IPS-18a (cell line): ENCODE data around the gene WDR86.

Experiments
- H3K27ac ChIP-seq: one replicate; pipeline ENCODE4 v1.5.1; 2013; ENCODE audit warnings: low read length
- H3K27me3 ChIP-seq: one replicate; pipeline ENCODE4 v1.6.1; 2013; ENCODE audit warnings: mild to moderate bottlenecking, low read length; ENCODE audit not compliant: control insufficient read depth, insufficient read depth
- H3K36me3 ChIP-seq: one replicate; pipeline ENCODE4 v1.6.1; 2013; ENCODE audit warnings: low read depth, low read length; ENCODE audit not compliant: control insufficient read depth
- H3K4me1 ChIP-seq: one replicate; pipeline ENCODE4 v1.6.1; 2013; ENCODE audit warnings: low read depth, low read length; ENCODE audit not compliant: control insufficient read depth
- H3K4me3 ChIP-seq: one replicate; pipeline ENCODE4 v1.5.1; 2013; ENCODE audit warnings: low read length
- H3K9ac ChIP-seq: one replicate; pipeline ENCODE4 v1.6.1; 2013; ENCODE audit warnings: mild to moderate bottlenecking, low read length, moderate library complexity
- H3K9me3 ChIP-seq: one replicate; pipeline ENCODE4 v1.6.1; 2013; ENCODE audit warnings: low read depth, low read length; ENCODE audit not compliant: control insufficient read depth

The WDR86 gene

DNA sequence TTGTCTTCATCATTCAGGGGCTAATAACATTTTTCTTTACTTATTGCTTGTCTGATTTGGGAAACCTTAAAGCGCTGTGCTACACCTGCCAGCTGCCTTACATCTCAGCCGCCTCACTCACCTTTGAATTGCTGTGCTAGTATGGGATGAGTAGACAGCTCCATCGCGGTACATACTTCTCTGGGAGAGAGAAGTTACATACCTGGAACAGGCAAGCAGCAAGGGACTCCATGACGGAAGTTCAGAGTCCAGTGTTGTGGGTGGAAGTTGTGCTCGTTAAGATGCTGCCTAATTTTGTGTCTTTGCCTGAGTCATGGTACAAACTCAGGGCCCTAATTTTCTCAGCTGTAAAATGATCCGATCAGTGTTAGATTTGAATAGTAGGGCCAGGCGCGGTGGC is 66.3 kb downstream of the WDR86 start:
- peaks cover 3% of the 10 kb centered on the region for H3K4me1 ChIP-seq
- H3K4me3 ChIP-seq: no peak overlapping the region
- H3K27me3 ChIP-seq: no peaks in the 10 kb centered on the region
- no peak overlapping the region for H3K27ac ChIP-seq
- peaks cover 17% of the 10 kb centered on the region for H3K36me3 ChIP-seq
- no peaks in the 10 kb centered on the region for H3K9me3 ChIP-seq
- no peak overlapping the region for H3K9ac ChIP-seq

DNA sequence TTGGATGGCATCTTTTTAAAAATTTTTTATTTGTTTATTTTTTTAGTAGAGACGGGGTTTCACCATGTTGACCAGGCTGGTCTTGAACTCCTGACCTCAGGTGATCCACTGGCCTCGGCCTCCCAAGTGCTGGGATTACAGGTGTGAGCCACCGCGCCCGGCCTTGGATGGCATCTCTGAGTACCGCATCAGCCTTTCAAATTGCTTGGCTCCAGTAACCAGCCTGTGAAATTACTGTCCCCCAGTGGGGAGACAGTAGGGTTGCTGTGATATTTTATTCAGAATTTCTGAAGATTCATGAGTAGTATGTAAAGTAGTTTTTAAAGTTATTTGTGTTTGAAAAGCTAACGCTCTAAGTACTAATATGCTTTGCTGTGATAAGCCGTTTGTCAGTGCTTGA is 67.0 kb downstream of the WDR86 start:
- Histone ChIP-seq H3K4me1 (peaks cover 3% of the 10 kb centered on the region), H3K9me3 (no peaks in the 10 kb centered on the region), H3K27ac (no peak overlapping the region), H3K9ac (no peak overlapping the region), H3K27me3 (no peaks in the 10 kb centered on the region), H3K36me3 (peaks cover 17% of the 10 kb centered on the region), H3K4me3 (peak overlapping the region; percentile 93)

DNA sequence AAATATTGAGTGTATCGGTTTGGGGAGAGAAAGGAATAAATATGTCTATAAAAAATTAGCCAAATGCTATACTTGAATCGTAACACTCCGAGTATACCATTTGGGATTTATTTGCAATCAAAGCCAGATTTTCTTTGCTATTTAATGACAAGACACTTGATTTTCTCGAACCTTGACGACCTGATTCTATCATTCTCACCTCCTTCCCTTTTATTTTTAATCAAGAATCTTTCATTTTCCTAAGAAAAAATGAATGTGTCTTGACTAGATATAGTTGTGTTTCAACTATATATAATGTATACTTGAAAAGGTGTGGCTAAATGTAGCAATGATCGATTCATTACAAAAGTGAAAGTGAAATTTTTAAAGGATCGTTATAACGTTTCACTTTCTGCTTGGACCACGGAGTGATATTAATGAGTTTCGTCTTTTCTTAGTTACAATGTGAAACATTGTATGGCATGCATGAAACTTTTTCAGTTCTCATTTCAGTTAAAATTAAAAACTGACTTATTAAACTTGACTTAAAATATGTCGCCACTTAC is 67.7 kb downstream of the WDR86 start:
- peaks cover 3% of the 10 kb centered on the region for H3K4me1 ChIP-seq
- peak overlapping the region; percentile 81 for H3K9ac ChIP-seq
- H3K4me3 ChIP-seq: peak overlapping the region; percentile 93
- H3K27me3 ChIP-seq: no peaks in the 10 kb centered on the region
- H3K36me3 ChIP-seq: peaks cover 17% of the 10 kb centered on the region
- no peaks in the 10 kb centered on the region for H3K9me3 ChIP-seq
- H3K27ac ChIP-seq: no peak overlapping the region

DNA sequence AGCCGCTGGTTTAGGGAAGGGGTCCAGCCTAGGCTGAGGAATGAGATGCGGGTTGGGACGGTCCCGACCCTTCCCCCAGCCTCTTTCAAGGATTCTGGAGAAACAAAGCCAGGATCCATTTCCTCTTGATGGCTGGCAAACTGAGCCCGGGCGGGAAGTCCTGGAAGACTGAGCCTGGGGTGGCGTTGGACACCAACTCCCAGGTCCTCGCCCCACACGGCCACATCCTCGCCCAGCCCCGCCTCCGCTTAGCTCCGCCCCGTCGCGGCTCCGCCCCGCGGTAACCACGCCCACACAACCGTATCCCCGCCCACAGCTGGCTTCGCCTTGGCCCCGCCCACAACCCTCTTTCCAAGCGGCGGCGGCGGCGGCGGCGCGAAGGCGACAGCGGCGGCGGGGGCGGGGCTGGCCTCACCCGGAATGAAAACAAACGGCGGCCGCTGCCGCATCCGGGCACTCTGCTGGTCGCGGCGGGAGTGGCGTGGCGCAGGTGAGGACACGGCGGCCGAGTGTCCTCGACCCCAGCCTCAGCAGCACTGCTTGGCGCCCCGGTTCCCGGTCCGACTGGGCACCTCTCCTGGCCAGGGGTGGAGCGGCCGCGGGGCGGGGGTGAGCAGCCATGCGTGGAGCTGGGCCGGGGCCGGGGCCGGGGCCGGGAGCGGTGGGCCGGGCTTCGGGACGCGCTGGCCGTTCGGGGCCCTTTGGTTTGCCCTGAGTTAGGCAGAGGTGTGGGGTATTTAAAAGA is 68.3 kb downstream of the WDR86 start, which contains the start of gene NUB1:
Gene NUB1 (plus strand): TSS at position 456 of the 745 bp plus-strand sequence. CDS start 3,538 bp downstream, outside the sequence.
- peak within 1 kb of the TSS; percentile 93 for H3K4me3 ChIP-seq
- no peaks in the 10 kb centered on the region for H3K9me3 ChIP-seq
- H3K27me3 ChIP-seq: no peaks in the 10 kb centered on the region
- no peak within 1 kb of the TSS for H3K27ac ChIP-seq
- peaks cover 15% of the 10 kb centered on the region for H3K36me3 ChIP-seq
- peak within 1 kb of the TSS; percentile 81 for H3K9ac ChIP-seq
- peaks cover 3% of the 10 kb centered on the region for H3K4me1 ChIP-seq

DNA sequence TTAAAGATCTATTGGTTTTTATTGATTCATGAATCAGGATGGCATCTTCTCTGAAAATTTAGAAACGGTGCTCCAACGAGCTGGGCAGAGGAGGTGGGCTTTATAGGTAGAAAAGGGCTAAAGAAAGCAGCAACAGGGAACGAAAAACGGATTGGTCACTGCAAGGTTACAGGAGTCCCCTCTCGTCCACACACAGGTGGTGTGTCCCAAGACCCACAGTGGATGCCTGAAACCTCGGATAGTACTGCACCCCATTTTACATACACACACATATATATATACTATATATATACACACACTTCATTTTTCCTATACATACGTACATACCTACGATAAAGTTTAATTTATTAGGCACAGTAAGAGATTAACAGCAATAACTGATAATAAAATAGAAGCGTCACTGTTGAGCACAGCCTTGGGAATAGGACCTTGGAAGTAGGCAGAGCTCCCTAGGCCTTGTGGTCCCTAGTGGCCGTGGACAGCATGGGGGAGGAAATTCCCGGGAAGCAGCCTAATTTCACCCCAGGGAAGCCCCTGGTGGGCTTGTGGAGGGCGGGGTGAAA is 69.0 kb downstream of the WDR86 start:
- H3K9me3 ChIP-seq: no peaks in the 10 kb centered on the region
- peaks cover 3% of the 10 kb centered on the region for H3K4me1 ChIP-seq
- H3K27ac ChIP-seq: no peak overlapping the region
- peaks cover 8% of the 10 kb centered on the region for H3K36me3 ChIP-seq
- H3K4me3 ChIP-seq: peak overlapping the region; percentile 93
- no peaks in the 10 kb centered on the region for H3K27me3 ChIP-seq
- peak overlapping the region; percentile 3 for H3K9ac ChIP-seq

DNA sequence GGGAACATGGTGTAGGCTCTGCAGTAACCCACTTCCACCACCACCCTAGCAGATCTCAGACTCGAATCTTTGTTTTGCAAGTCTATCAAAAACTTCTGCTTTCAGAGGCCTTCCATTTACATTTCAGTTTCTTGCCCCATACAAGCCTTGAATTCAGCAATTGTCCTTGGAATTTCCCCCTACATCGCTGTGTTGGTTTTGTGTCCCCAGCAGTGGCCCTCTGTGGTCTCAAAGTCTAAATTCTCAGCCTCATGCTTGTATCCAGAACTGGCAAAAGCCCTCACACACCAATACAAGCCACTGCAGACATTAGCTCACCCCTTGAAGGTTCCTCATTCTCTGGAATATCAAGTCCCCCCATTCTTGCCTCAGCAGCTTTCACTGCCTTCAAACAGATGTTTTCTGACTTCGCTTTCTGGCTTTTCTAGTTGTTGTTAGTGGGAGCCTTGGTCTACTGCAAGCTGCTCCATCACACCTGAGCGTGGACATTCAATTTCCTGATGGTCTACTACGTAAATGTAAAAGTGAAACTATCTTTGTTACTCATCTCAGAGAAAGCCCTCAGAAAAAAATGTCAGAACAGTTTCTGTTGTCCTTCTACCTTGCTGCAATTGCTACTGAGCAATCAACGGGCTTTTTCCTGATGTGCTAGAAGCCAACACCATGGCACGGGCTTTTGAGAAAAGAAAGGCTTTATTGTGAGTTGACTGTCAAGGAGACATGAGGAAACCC is 70.0 kb downstream of the WDR86 start:
- H3K36me3 ChIP-seq: no peaks in the 10 kb centered on the region
- H3K4me3 ChIP-seq: no peak overlapping the region
- no peak overlapping the region for H3K9ac ChIP-seq
- no peak overlapping the region for H3K27ac ChIP-seq
- peaks cover 3% of the 10 kb centered on the region for H3K4me1 ChIP-seq
- no peaks in the 10 kb centered on the region for H3K9me3 ChIP-seq
- H3K27me3 ChIP-seq: no peaks in the 10 kb centered on the region

DNA sequence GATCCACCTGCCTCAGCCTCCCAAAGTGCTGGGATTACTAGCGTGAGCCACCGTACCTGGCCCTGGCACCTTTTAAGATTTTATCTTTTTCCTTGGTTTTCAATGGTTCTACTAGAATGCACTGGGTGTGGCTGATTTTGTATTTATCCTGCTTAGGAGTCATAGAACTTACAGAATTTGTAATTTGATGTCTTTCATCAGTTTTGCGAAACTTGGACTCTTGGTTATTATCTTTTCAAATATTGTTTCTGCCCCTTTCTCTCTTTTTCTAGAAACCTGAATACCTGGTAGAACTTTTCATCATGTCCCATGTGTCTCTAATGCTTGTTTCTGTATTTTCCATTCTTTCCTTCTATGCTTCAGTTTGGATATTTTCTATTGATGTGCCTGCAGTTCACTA is 71.0 kb downstream of the WDR86 start:
- Histone ChIP-seq H3K4me3 (no peak overlapping the region), H3K27ac (no peak overlapping the region), H3K27me3 (no peaks in the 10 kb centered on the region), H3K4me1 (peaks cover 3% of the 10 kb centered on the region), H3K9me3 (no peaks in the 10 kb centered on the region), H3K9ac (no peak overlapping the region), H3K36me3 (no peaks in the 10 kb centered on the region)

DNA sequence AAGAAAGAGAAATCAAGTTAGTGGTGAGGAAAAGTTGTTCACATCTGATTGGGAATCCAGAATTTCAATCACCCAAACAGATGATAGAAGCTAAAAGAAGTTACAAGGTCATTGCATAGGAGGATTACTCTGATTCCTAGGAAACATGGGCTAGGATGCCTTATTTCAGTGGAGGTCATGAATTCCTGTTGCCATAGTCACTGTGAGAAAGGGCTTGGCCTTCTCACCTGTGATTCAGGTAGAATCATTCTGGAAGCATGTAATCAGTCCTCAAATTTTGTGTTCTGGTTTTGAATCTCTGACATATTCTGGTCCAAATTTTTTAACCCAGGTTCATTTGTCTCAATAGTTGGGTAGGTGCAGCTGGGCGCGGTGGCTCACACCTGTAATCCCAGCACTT is 72.5 kb downstream of the WDR86 start:
- Histone ChIP-seq H3K9ac (no peak overlapping the region), H3K4me1 (peaks cover 2% of the 10 kb centered on the region), H3K4me3 (no peak overlapping the region), H3K27ac (no peak overlapping the region), H3K9me3 (no peaks in the 10 kb centered on the region), H3K36me3 (no peaks in the 10 kb centered on the region), H3K27me3 (no peaks in the 10 kb centered on the region)

DNA sequence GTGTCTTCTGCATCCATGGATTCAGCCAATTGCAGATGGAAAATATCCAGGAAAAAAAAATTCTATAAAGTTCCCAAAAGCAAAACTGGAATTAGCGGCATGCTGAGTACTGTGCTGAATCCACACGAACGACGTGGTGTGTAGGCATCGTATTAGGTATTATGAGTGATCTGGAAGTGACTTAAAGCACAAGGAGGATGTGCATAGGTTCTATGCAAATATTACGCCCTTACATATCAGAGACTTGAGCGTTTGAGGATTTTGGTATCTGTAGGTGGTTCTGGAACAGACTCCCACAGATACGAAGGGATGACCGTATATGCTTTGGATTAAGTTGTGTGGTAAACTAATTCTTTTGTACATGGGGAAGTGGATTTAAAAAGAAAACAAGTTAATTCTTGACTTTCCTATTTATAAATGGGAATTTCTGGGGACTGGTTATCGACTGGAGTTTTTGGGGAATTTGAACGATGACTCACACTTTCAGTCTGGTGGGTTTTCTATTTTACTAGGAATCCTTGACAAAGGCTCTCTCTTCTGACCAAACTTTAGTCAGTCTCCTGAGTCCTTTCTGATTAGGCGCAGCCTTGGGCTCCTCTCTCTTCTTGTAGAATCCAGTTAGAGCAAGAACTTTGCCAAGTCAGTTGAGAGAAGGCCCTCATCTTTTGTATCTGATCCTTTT is 73.7 kb downstream of the WDR86 start:
- no peaks in the 10 kb centered on the region for H3K36me3 ChIP-seq
- no peak overlapping the region for H3K27ac ChIP-seq
- no peak overlapping the region for H3K9ac ChIP-seq
- H3K9me3 ChIP-seq: no peaks in the 10 kb centered on the region
- H3K4me1 ChIP-seq: no peaks in the 10 kb centered on the region
- no peak overlapping the region for H3K4me3 ChIP-seq
- no peaks in the 10 kb centered on the region for H3K27me3 ChIP-seq

DNA sequence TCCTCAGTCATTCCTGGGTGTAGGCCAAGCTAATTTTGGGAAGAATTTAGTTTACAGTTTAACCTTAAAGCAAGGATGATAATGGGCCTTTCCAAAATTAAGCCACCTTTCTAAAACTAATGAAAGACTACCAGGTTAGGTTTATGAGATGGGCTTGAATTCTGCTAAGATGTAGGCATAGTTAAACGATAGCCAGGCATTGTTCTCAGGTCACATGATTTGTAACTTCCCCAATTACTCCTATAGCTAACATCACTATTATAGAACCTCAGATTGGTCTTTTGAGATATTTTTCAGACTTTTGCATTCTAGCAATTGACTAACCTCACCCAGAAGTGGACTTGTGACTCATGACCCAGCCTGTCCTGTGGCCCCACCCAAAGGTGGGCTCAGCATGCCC is 75.2 kb downstream of the WDR86 start:
- H3K27ac ChIP-seq: no peak overlapping the region
- no peaks in the 10 kb centered on the region for H3K9me3 ChIP-seq
- H3K9ac ChIP-seq: no peak overlapping the region
- H3K4me3 ChIP-seq: no peak overlapping the region
- no peaks in the 10 kb centered on the region for H3K36me3 ChIP-seq
- no peaks in the 10 kb centered on the region for H3K27me3 ChIP-seq
- no peaks in the 10 kb centered on the region for H3K4me1 ChIP-seq
